ENCODE measurements around the gene NR1D1. TPM values are rescaled to one million over a fixed set of nuclear protein-coding genes. Genes with fewer than 3 reads are reported as not detected.

NR1D1 gene
- total RNA-seq, 4 donors from 2014 or later = 3.1 to 9.3 (median 7.0) TPM

DNA sequence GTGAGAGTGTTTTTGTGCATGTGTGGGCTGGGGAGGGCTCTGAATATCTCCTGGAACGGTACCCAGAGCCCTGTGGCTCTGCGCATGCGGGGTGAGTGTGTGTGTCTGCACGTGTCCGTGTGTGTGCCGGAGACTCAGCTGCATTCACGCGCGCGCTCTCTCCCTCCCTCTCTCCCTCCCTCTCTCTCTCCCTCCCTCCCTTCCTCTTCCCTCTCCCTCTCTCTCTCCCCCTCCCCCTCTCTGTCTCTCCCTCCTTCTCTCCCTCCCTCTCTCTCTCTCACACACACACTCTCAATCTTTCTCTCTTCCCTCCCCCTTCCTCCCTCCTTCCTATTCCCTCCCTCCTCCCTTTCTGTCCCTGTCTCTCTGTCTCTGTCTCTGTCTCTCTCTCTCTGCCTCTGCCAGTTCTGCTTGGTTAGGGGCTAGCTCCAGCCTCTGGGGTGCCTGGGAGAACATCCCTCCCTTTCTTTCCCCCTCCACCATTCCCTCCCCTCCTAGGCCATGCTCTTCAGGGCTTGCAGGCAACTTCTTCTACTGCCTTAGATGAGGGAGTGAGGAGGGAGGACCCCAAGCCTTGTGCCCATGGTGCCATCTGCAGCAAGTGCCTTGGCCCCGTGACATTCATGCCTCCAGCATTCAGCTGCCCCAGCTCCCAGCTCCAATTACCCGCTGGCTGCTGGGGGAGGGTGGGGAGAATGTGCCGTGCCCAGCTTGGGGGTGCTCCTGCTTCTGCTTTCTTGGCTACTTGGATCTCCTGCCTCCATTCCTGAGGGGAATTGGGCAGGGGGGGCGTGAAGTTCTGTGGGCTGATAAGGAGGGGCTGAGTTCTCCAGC, 31.3 kb downstream of the NR1D1 start:
- TF ChIP-seq, protein P1, sequence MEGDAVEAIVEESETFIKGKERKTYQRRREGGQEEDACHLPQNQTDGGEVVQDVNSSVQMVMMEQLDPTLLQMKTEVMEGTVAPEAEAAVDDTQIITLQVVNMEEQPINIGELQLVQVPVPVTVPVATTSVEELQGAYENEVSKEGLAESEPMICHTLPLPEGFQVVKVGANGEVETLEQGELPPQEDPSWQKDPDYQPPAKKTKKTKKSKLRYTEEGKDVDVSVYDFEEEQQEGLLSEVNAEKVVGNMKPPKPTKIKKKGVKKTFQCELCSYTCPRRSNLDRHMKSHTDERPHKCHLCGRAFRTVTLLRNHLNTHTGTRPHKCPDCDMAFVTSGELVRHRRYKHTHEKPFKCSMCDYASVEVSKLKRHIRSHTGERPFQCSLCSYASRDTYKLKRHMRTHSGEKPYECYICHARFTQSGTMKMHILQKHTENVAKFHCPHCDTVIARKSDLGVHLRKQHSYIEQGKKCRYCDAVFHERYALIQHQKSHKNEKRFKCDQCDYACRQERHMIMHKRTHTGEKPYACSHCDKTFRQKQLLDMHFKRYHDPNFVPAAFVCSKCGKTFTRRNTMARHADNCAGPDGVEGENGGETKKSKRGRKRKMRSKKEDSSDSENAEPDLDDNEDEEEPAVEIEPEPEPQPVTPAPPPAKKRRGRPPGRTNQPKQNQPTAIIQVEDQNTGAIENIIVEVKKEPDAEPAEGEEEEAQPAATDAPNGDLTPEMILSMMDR (IDR thresholded peaks at IDR 0.05) = no peak
- peak; percentile 70 for DNase-seq (ENCODE audit: low spot score)

GRCh38 chr17:40068584-40068916, 31.8 kb downstream of the NR1D1 start:
- ATAC-seq (ENCODE audit: low FRiP score) = no peak
- no peak for DNase-seq (ENCODE audit: low spot score)
- TF ChIP-seq, protein P1 (IDR thresholded peaks at IDR 0.05) = no peak

More for the DNA sequence above, 31.3 kb downstream of the NR1D1 start:
- peak; percentile 52 for ATAC-seq (ENCODE audit: low FRiP score)

DNA sequence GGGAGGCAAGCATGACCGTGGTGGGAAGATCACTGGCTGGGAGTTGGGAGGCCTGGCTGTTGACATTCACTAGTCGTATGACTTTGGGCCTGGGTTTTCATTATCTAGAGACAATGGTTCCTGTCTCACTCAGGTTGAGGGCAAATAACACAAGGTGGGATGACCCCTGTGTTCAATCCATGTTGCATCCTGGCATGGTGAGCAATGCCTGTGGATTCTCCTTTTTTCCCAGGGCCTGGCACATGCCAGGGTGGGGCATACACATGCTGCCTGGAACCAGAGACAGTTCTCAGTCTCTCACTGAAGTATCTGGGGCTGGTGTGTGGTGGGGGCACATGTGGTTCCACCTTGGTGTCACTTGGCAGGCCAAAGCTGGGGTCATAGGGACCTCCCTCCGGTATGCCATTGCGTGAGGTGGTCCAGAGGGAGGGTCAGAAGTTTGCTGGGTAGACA, 32.2 kb downstream of the NR1D1 start:
- DNase-seq (ENCODE audit: low spot score) (no peak), ATAC-seq (ENCODE audit: low FRiP score) (no peak)
- TF ChIP-seq, protein P1 (IDR thresholded peaks at IDR 0.05) = no peak

- no peak for ATAC-seq (ENCODE audit: low FRiP score)
- TF ChIP-seq, protein P1 (IDR thresholded peaks at IDR 0.05) = no peak
- DNase-seq (ENCODE audit: low spot score) = no peak
Observed at GRCh38 chr17:40067710-40068109, 32.7 kb downstream of the NR1D1 start.

DNA sequence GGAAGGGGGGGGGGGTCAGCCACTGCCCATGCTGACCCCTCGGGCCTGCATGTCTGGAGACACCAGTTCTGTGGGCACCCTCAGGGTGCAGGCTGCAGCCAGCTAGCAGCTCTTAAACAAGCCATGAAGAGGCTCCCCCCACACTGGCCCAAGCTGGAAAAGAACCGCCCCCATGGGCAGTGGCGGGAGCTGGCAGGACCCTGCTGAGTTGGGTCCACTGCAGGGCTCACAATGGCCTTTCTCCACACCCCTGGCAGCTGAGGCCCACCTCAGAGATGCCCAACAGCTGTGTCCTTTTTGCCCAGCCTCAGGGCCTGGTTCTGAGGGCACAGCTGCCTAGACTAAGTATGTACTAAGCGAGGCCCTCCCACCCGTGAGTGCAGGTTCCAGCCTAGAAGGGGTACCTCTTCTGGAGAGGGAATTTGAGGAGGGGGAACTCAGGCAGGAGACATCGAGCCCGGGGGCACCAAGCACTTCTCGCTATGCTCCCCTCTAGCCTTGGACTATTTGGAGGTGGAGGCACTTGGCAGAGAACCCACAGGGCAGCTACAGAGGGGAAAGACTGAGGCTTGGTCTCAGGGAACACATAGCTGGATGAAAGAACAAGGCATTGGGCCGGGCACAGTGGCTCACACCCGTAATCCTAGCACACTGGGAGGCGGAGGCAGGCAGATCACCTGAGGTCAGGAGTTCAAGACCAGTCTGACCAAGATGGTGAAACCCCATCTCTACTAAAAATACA, 34.4 kb downstream of the NR1D1 start:
- no peak for DNase-seq (ENCODE audit: low spot score)
- no peak for ATAC-seq (ENCODE audit: low FRiP score)
- TF ChIP-seq, protein P1 (IDR thresholded peaks at IDR 0.05) = no peak

GRCh38 chr17:40064971-40065768, 35.2 kb downstream of the NR1D1 start:
- no peak for ATAC-seq (ENCODE audit: low FRiP score)
- TF ChIP-seq, protein P1 (IDR thresholded peaks at IDR 0.05) = no peak
- no peak for DNase-seq (ENCODE audit: low spot score)
